Erythroblast (primary cell): ENCODE measurements around the gene KIAA1958.

Source experiments
- GATA1 ChIP-seq: IDR thresholded peaks from 2 replicates; pipeline ENCODE4 v1.6.1; 2011; ENCODE audit warnings: low read depth, mild to moderate bottlenecking, control low read depth, low read length, moderate library complexity
- POLR2A ChIP-seq: IDR thresholded peaks from 2 replicates; pipeline ENCODE4 v1.6.1; 2011; ENCODE audit warnings: mild to moderate bottlenecking, low read length

GRCh38 chr9:112572416-112572815 is 85.8 kb downstream of the KIAA1958 start:
- TF ChIP-seq POLR2A (no peak), GATA1 (no peak)
